SHP77 (cell line): ENCODE measurements around the gene SEC24B.
"Not testable (repeated sequence)": the region's sequence is repeated elsewhere in the genome, so short reads cannot be mapped to it uniquely, and the experiment has no call there.

ENCODE experiments used
- DNase-seq, 2 experiments: peaks; one replicate each; lab custom pipeline; 2025; lab: John Stamatoyannopoulos, UW

The SEC24B gene

DNA sequence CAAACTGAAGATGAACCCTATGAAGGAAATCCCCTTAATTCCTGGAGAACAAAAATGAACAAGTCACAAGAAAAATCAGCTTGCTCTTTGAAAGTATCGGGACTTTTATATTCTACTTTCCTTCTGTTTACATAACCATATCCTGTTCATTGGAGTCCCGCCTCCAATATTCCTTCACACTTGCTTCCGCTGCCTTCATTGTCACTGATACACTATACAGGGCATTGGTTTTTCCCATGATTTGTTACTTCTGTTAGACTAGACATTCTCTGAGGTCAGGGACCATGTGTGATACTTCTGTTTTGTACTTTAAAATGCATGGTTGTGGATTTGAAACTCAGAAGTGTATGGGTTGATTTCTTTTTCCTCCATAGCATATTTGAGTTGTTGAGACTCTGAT, 145.2 kb downstream of the SEC24B start:
- DNase-seq: no peak

GRCh38 chr4:109579997-109580396, 146.4 kb downstream of the SEC24B start:
- DNase-seq: not testable (repeated sequence)

DNA sequence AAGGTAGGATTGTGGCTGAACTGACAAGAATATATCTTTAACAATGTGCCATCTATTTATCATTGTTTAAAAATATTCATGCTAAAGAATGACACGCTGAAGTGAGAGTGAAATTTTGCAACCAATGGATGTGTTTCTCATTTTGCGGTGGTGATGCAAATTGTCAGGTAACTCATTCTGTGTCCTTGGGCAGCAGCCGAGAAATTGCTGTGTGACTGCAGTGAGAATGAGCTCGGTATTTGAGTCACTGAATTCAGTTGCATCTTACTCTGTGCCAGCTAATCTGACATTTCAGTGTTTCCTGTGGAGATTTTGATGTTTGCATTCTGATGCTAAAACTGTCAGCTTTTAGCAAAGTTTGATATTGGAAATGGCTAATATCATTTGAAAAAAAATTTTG, 154.6 kb downstream of the SEC24B start:
- DNase-seq: no peak

DNA sequence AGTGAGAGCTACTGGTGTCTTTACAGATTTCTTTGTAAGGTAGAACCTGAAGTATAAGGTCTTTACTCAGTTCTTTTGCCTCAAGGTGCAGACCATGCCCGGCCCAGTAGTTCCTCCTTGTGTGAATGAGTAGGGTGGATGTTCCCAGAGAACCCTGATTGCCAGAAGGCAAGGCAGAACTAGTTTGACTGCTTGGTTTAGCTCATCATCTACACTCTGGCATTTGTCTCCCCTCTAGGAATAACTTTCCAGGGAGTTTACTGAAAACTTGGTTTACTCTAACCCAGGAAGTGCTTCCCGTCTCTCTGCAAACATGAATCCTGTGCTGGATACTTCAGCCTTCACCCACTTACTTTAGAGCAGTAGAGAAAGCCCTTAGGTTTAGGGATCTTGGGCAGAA, 155.5 kb downstream of the SEC24B start:
- no peak for DNase-seq

DNA sequence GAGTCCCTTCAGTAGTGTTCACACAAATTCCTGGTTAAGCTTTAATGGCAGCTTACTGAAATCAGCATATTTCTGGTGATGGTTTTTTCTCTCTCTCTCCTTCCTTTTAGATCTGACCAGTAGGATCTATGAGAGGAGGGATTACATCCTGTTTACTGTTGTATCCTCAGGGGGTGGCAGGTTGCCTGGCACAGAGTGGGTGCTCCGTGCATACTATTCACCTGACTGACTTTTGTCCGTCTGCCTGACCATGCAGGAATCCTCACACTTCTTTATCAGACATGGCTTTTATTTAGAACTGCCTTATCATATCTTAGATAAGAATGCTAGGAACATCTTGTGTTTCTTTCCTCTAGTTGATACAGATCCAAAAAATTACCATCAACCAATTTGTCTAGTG, 156.0 kb downstream of the SEC24B start:
- DNase-seq: no peak
